Ectodermal cell (in vitro differentiated cells): ENCODE results near the gene CDH13.

Experiments used
- H3K27ac ChIP-seq: 2 replicates; pipeline ENCODE4 v1.7.0; 2013; ENCODE audit warnings: mild to moderate bottlenecking, low read depth, low read length; ENCODE audit not compliant: insufficient read depth, poor library complexity, severe bottlenecking
- H3K27me3 ChIP-seq: 2 replicates; pipeline ENCODE4 v1.7.0; 2013; ENCODE audit warnings: mild to moderate bottlenecking, low read length; ENCODE audit not compliant: insufficient read depth, control insufficient read depth, poor library complexity, severe bottlenecking
- H3K36me3 ChIP-seq: one replicate; pipeline ENCODE4 v1.7.0; 2013; ENCODE audit warnings: low read length; ENCODE audit not compliant: control insufficient read depth, insufficient read depth
- H3K4me1 ChIP-seq: one replicate; pipeline ENCODE4 v1.7.0; 2013; ENCODE audit warnings: low read length; ENCODE audit not compliant: control insufficient read depth, insufficient read depth
- H3K4me3 ChIP-seq: 2 replicates; pipeline ENCODE4 v1.7.0; 2013; ENCODE audit warnings: low read depth, low read length, control low read depth; ENCODE audit not compliant: insufficient read depth
- H3K9me3 ChIP-seq: 2 replicates; pipeline ENCODE4 v1.7.0; 2013; ENCODE audit warnings: mild to moderate bottlenecking, low read length, moderate library complexity; ENCODE audit not compliant: control insufficient read depth
- WGBS, 2 experiments: methylation state at CpG; one replicate each; pipeline ENCODE4 v1.1.7; 2013; ENCODE audit warnings: missing lambda C conversion rate in 2 of 2; 5-methylcytosine and 5-hydroxymethylcytosine counted together

CDH13 gene

DNA sequence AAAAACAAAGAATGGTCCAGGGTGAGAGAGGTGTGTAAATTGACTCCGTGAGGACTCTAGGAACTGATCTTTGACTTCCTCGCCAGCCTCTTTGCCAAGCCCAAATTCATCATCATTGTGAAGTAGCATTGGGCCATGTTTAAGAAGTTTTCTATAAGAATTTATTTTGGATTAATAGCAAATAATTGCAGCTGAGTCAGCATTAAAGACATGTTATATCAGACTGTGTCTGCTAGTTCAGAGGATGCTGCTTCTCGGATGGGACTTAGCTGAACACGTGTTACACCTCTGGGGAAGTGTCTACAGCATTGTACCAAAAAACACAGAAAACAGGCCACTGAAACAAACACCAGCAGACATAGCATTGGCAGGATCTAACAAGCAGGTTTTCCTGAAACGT lies 366.6 kb downstream of the CDH13 start:
- 92 to 97% methylated on average over 5 of the region's 5 CpGs for WGBS, 2 experiments
- no peaks in the 10 kb centered on the region for H3K36me3 ChIP-seq
- H3K9me3 ChIP-seq, result no peaks in the 10 kb centered on the region
- H3K27ac ChIP-seq, result no peak overlapping the region
- no peaks in the 10 kb centered on the region for H3K4me1 ChIP-seq
- no peak overlapping the region for H3K4me3 ChIP-seq
- no peaks in the 10 kb centered on the region for H3K27me3 ChIP-seq

DNA sequence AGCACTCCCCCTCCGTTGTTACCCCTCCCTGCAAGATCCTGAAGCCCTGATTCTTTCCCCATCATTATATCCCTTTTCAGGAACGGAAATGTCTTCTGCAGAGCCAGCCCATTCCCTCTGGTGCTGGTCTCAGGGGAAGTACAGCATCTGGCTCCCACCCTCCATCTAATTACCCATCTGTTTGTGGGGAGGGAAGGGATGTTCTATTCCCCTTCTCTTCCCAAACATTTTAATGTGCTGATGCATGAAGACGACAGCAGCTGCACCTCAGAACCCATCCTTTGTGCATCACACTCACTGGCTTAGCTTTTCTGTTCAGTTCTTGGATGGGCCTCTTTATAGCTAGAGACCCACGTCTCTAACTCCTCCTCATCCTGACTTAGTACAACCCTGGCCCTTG lies 367.2 kb downstream of the CDH13 start:
- WGBS, 2 experiments, result 84 to 87% methylated on average over 4 of the region's 4 CpGs
- Histone ChIP-seq H3K27me3 (no peaks in the 10 kb centered on the region), H3K4me1 (no peaks in the 10 kb centered on the region), H3K4me3 (no peak overlapping the region), H3K36me3 (no peaks in the 10 kb centered on the region), H3K9me3 (no peaks in the 10 kb centered on the region), H3K27ac (no peak overlapping the region)

DNA sequence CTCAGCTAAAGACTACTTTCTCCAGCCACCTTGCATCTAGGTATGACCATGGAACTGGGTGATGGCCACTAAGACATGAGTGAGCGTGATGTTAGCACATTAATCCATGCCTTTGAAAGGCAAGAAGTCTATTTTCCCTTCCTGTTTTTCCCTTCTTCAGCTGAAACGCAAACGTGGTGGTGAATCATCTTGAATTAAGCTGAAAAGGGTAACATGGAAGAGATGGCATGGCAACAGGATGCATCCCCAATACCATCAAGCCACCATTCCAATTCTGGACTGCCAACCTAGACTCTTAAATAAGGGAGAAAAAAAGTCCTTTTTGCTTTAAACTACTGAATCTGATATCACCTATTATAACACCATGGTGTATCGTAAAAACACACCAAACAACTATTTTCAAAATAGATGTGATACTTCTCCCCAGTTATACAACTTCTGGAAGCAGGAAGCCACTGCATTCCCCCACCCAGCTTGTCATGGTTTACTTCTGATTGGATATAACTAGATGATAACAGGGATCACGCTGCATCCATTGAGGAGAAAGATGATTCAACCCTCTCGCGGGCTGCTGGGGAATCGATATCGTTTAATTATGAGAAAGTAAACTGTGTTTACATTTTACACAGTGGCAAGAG lies 368.6 kb downstream of the CDH13 start:
- H3K27ac ChIP-seq, result no peak overlapping the region
- no peaks in the 10 kb centered on the region for H3K27me3 ChIP-seq
- no peaks in the 10 kb centered on the region for H3K4me1 ChIP-seq
- H3K36me3 ChIP-seq, result no peaks in the 10 kb centered on the region
- H3K4me3 ChIP-seq, result no peak overlapping the region
- WGBS, 2 experiments, result 95 to 98% methylated on average over 7 to 9 of the region's 9 CpGs
- no peaks in the 10 kb centered on the region for H3K9me3 ChIP-seq

DNA sequence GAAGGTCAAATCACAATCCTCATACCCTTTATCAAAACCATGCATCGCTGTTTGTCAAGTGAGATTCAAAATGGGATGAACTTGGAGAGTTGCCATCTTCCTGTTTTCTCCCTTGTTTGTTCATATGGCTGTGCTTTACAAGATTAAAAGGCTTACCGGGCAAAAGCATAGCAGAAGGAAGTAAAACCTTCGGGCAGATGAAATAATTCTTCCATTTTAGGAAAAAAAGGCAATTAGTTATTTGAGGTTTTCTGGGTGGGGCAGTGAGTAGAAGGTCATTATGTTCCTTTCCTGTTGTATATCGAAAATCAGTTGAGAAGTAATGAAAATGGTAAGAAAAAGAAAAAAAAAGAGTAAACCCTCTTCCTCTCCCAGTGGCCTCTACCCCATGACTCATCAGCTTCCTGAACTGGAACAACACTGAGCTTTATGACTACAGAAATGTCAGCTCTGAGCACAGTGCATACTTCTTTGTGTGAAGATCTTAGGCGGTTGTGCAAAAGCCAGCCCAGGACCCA lies 369.2 kb downstream of the CDH13 start:
- Histone ChIP-seq H3K4me3 (no peak overlapping the region), H3K4me1 (no peaks in the 10 kb centered on the region), H3K27me3 (no peaks in the 10 kb centered on the region), H3K27ac (no peak overlapping the region), H3K9me3 (no peaks in the 10 kb centered on the region), H3K36me3 (no peaks in the 10 kb centered on the region)
- 96 to 97% methylated on average over 5 of the region's 5 CpGs for WGBS, 2 experiments

DNA sequence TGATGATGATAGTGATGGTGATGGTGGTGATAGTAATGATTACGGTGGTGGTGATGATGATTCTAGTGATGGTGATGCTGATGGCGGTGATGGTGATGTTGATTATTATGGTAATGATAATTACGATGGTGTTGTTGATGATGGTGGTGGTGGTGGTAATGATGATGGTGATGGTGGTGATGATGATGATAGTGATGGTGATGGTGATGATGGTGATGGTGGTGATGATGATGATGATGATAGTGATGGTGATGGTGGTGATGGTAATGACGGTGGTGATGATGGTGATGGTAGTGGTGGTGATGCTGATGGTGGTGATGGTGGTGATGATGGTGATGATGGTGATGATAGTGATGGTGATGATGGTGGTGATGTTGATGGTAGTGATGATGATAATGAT lies 370.0 kb downstream of the CDH13 start:
- Histone ChIP-seq H3K4me1 (no peaks in the 10 kb centered on the region), H3K27ac (no peak overlapping the region), H3K27me3 (no peaks in the 10 kb centered on the region), H3K9me3 (no peaks in the 10 kb centered on the region), H3K4me3 (no peak overlapping the region), H3K36me3 (no peaks in the 10 kb centered on the region)
- WGBS, 2 experiments, result 94 to 96% methylated on average over 4 of the region's 4 CpGs

DNA sequence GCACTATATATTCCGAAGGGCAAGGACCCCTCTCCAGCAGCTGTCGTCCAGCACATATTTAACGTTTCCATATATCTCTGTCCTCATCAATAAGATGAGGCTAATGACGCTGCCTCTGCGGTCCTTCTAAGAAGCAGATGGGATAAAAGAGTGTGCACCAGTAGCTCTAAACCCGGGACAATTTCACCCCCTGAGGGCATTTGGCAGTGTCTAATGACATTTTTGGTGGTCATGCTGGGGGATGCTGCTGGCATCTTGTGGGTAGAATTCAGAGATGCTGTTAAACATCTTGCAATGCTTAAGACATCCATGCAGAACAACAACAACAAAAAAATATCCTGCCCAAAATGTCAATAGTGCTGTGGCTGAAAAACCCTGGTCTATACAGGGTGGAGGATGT lies 372.9 kb downstream of the CDH13 start:
- H3K27me3 ChIP-seq, result no peaks in the 10 kb centered on the region
- no peaks in the 10 kb centered on the region for H3K4me1 ChIP-seq
- no peak overlapping the region for H3K27ac ChIP-seq
- WGBS, 2 experiments, result 96 to 97% methylated on average over 6 of the region's 6 CpGs
- H3K4me3 ChIP-seq, result no peak overlapping the region
- H3K36me3 ChIP-seq, result no peaks in the 10 kb centered on the region
- H3K9me3 ChIP-seq, result no peaks in the 10 kb centered on the region

DNA sequence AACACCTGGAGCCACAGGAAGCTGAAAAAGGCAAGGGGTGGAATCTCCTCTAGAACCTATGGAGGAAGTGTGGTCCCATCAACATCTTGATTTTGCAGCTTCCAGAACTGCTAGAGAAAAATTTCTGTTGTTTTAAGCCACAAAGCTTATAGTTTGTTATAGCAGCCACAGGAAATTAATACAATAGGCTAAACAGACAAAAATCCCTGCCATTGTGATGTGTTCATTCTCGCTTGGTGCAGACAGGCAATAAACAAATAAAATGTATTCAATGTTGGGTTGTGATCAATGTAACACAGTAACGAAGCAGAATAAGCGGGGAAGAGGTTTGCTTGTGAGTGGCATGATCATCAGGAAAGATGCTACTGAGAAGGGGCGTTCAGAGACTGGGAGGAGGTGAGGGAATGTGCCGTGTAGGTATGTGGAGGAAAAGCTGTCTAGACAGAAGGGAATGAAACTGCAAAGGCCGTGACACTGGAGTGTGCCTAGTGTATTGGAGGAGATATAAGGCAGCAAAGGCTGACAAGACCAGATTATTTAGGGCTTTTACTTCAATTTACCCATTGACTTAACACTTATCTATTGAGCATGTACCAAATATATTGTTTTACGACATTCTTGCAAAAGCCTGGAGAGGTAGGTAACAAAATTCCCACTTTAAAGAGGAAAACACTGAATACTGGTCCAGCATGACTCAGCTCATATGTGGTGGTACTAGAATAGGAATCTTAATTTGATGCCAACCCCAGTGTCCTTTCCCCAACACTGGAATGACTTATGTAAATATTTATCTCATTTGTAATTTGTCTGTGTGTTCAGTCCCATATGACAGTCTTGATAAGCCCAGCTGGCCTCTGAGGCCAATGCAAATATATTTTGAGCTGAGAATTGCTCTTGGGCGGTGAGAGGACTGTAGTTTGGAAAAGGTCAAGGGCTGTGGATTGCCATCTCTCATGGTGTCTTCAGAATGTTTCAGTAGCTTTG lies 375.9 kb downstream of the CDH13 start:
- Histone ChIP-seq H3K36me3 (no peaks in the 10 kb centered on the region), H3K9me3 (no peaks in the 10 kb centered on the region)
- 96% methylated on average over 8 of the region's 8 CpGs for WGBS, 2 experiments

DNA sequence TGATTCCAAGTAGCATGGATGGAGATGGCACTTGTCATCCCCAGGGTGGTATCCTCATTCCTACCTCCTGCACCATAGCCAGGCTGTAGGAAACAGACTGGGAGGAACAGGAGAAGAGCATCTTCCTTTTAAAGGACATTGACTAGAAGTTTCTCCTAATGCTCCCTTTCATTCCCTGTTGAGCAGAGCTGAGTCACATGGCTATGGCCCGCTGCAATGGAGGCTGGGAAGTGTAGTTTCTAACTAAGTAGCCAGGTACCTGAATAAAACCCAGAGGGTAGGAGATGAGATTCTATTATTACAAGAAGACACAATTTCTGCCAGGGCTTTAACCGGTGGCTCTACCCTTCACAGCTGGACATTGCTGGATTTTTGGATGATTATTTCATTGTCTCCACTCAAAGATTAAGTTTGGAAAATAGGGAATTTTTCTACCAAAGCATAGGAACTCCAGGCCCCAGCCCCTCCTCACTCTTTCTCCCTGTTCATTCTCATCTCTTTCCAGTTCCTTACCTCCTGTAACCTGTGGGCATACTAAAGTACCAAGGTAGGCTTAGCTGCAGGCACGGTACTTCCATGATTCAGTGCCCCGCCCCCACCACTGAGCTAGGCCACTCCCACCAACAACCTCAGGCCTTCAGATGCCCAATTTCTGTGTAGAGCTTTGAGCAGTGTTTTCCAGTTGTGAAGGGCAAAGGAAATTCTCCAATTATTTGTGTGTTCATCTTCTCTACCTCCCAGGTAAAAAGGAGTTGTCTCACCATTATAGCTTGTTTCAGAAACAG lies 378.3 kb downstream of the CDH13 start:
- WGBS, 2 experiments, result 67 to 83% methylated on average over 3 to 4 of the region's 4 CpGs
- Histone ChIP-seq H3K27me3 (no peaks in the 10 kb centered on the region), H3K27ac (no peak overlapping the region), H3K4me1 (no peaks in the 10 kb centered on the region), H3K9me3 (no peaks in the 10 kb centered on the region), H3K4me3 (no peak overlapping the region), H3K36me3 (no peaks in the 10 kb centered on the region)

More for the DNA sequence above, 375.9 kb downstream of the CDH13 start:
- no peak overlapping the region for H3K4me3 ChIP-seq
- no peaks in the 10 kb centered on the region for H3K4me1 ChIP-seq
- H3K27ac ChIP-seq, result no peak overlapping the region
- H3K27me3 ChIP-seq, result no peaks in the 10 kb centered on the region

DNA sequence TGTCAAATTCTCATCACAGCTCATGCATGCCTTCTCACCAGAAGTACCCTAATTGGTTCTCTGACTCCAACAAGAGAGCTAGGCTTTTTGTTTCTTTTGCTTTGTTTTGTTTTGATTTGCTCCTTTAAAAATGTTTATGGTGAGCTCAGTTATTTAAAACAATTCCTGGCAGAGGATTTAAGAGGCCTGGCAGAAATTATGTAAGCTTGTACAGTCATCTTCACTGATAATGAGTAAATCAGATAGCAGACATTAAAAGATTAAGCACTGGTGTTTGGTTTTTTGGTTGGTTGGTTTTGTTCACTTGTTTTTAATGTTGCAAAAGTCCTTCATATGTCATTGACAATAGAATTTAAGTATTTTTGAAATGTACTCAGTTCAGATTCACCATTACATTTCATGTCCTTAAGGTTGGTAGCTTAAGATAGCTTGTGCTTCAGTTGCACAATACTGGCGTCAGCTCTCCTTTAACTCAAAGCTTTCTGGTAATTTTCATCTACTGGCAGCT lies 378.9 kb downstream of the CDH13 start:
- H3K27ac ChIP-seq, result no peak overlapping the region
- WGBS, 2 experiments, result 90 to 100% methylated on average over 1 of the region's 1 CpG
- no peaks in the 10 kb centered on the region for H3K27me3 ChIP-seq
- H3K9me3 ChIP-seq, result no peaks in the 10 kb centered on the region
- no peaks in the 10 kb centered on the region for H3K4me1 ChIP-seq
- H3K36me3 ChIP-seq, result no peaks in the 10 kb centered on the region
- H3K4me3 ChIP-seq, result no peak overlapping the region
